ENCODE data around the gene HSD17B7. TPM values are rescaled to one million over a fixed set of nuclear protein-coding genes. Genes with fewer than 3 reads are reported as not detected.
A peak's percentile ranks its signal among the peaks of the same experiment; 100 is the strongest.

Gene HSD17B7
- total RNA-seq, 1 experiment from 2014 or later, result 12.4 TPM

- peak; percentile 99 for DNase-seq (ENCODE audit: low read depth)
Measured at GRCh38 chr1:162856260-162856659, 65.8 kb downstream of the HSD17B7 start.

- DNase-seq (ENCODE audit: low read depth), result peak; percentile 74
Measured at GRCh38 chr1:162857850-162858249, 67.3 kb downstream of the HSD17B7 start.

GRCh38 chr1:162859191-162859590 lies 68.7 kb downstream of the HSD17B7 start:
- no peak for DNase-seq (ENCODE audit: low read depth)

- peak; percentile 47 for DNase-seq (ENCODE audit: low read depth)
Measured at GRCh38 chr1:162861101-162861500, 70.6 kb downstream of the HSD17B7 start, which contains the start of gene CCDC190. CCDC190 (minus strand) TSS chr1:162861175; CDS start chr1:162859646, 1,529 bp downstream.

- DNase-seq (ENCODE audit: low read depth), result no peak
Measured at GRCh38 chr1:162861625-162862024, 71.1 kb downstream of the HSD17B7 start.

Other genes starting within 250 kb of the HSD17B7 start
- gene UAP1, start 229.0 kb upstream of the HSD17B7 start, total RNA-seq (2014; rRNA removed), result 122 and 153 TPM in 2 replicates
- gene DDR2, start 158.2 kb upstream of the HSD17B7 start, total RNA-seq (2014; rRNA removed), result 55.3 and 73.1 TPM in 2 replicates
- gene CCDC190, start 70.5 kb downstream of the HSD17B7 start, total RNA-seq (2014; rRNA removed), result 11.0 and 13.9 TPM in 2 replicates